GM23338 (cell line): Measurements from ENCODE around the gene VSTM5. TPM values are rescaled to one million over a fixed set of nuclear protein-coding genes. Genes with fewer than 3 reads are reported as not detected.

ENCODE experiments used
- ATAC-seq: fragments of 200-7000 bp; cut with Tn5 transposase; 3 replicates; pipeline ENCODE4 v1.9.1; 2020
- DNase-seq: peaks from one replicate; pipeline ENCODE4 v3.0.0-alpha.2; 2015; ENCODE audit warnings: low spot score
- H2AFZ ChIP-seq: fragments of 200-600 bp; sonication (generic); 2 replicates; pipeline ENCODE4 v1.8.0; 2016; ENCODE audit warnings: antibody characterized with exemption, mild to moderate bottlenecking, moderate library complexity
- H3F3A ChIP-seq: fragments of 200-600 bp; sonication (generic); replicated peaks from 2 replicates; pipeline ENCODE4 v1.8.0; 2017; ENCODE audit warnings: antibody characterized with exemption, mixed run types, low read depth
- H3K27ac ChIP-seq: fragments of 200-600 bp; sonication (generic); 2 replicates; pipeline ENCODE4 v1.6.1; 2016; ENCODE audit warnings: low read depth
- H3K27me3 ChIP-seq: fragments of 200-600 bp; sonication (generic); 2 replicates; pipeline ENCODE4 v1.8.0; 2016; ENCODE audit warnings: mild to moderate bottlenecking, mixed run types, moderate library complexity; ENCODE audit not compliant: insufficient read depth
- H3K36me3 ChIP-seq: fragments of 200-600 bp; sonication (generic); 2 replicates; pipeline ENCODE4 v1.8.0; 2016; ENCODE audit warnings: mild to moderate bottlenecking; ENCODE audit not compliant: insufficient read depth
- H3K4me1 ChIP-seq: fragments of 200-600 bp; sonication (generic); 2 replicates; pipeline ENCODE4 v1.8.0; 2016; ENCODE audit warnings: mild to moderate bottlenecking, moderate library complexity; ENCODE audit not compliant: insufficient read depth
- H3K4me2 ChIP-seq: fragments of 200-600 bp; sonication (generic); 2 replicates; pipeline ENCODE4 v1.7.1; 2017; ENCODE audit warnings: mixed run types
- H3K4me3 ChIP-seq: fragments of 200-600 bp; sonication (generic); 2 replicates; pipeline ENCODE4 v1.6.1; 2016; ENCODE audit warnings: mixed run types
- H3K79me2 ChIP-seq: fragments of 200-600 bp; sonication (generic); replicated peaks from 2 replicates; pipeline ENCODE4 v1.8.0; 2017; ENCODE audit warnings: mild to moderate bottlenecking; ENCODE audit not compliant: insufficient read depth
- H3K9me2 ChIP-seq: fragments of 200-600 bp; sonication (generic); 2 replicates; pipeline ENCODE4 v1.8.0; 2017; ENCODE audit not compliant: insufficient read depth
- H4K20me1 ChIP-seq: fragments of 200-600 bp; sonication (generic); replicated peaks from 2 replicates; pipeline ENCODE4 v1.8.0; 2017; ENCODE audit warnings: mild to moderate bottlenecking; ENCODE audit not compliant: insufficient read depth
- H3K27ac Mint-ChIP-seq: 2 replicates; pipeline ENCODE4 v1.8.0; 2020; ENCODE audit warnings: inconsistent platforms, mild to moderate bottlenecking, moderate library complexity, mixed read lengths
- H3K27me3 Mint-ChIP-seq: 3 replicates; pipeline ENCODE4 v1.8.0; 2022; ENCODE audit warnings: low read depth, mild to moderate bottlenecking, moderate library complexity, mixed read lengths, inconsistent platforms; ENCODE audit not compliant: insufficient read depth, poor library complexity
- H3K36me3 Mint-ChIP-seq: 3 replicates; pipeline ENCODE4 v1.8.0; 2021; ENCODE audit warnings: low read depth, mild to moderate bottlenecking, inconsistent platforms, moderate library complexity, mixed read lengths
- H3K4me1 Mint-ChIP-seq: 3 replicates; pipeline ENCODE4 v1.8.0; 2020; ENCODE audit warnings: mild to moderate bottlenecking, inconsistent platforms, mixed read lengths
- H3K4me3 Mint-ChIP-seq: 3 replicates; pipeline ENCODE4 v1.8.0; 2021; ENCODE audit warnings: moderate library complexity, mild to moderate bottlenecking, inconsistent platforms, mixed read lengths
- H3K9me3 Mint-ChIP-seq: 3 replicates; pipeline ENCODE4 v1.8.0; 2020; ENCODE audit warnings: moderate library complexity, mild to moderate bottlenecking, inconsistent platforms, mixed read lengths
- CREB1 ChIP-seq: fragments of 250-450 bp; sonication (Bioruptor Pico); IDR thresholded peaks from 2 replicates; pipeline ENCODE4 v1.5.0; 2020; ENCODE audit warnings: low read depth, mild to moderate bottlenecking, moderate library complexity
- EZH2 ChIP-seq: fragments of 200-600 bp; sonication (generic); IDR thresholded peaks from one replicate; pipeline ENCODE4 v1.8.0; 2017; ENCODE audit warnings: antibody characterized with exemption, mild to moderate bottlenecking, low read depth; ENCODE audit not compliant: unreplicated experiment
- ZNF114 ChIP-seq: fragments of 250-450 bp; sonication (Bioruptor Pico); IDR thresholded peaks from 2 replicates; pipeline ENCODE4 v1.5.0; 2020; ENCODE audit warnings: mild to moderate bottlenecking, moderate library complexity
- ZNF462 ChIP-seq: fragments of 250-450 bp; sonication (Bioruptor Pico); IDR thresholded peaks from 2 replicates; pipeline ENCODE4 v1.5.0; 2020; ENCODE audit warnings: mild to moderate bottlenecking, moderate library complexity
- polyA plus RNA-seq: library from polyadenylated mRNA; unstranded; fragments of >200 nt; fragmentation: Nextera tagmentation; extraction: Ambion mirVana; gene quantifications from 2 replicates; pipeline ENCODE4 v1.2.1, GENCODE V29; 2016
- total RNA-seq: library from RNA; depleted of rRNA; stranded (reverse); fragments of >200 nt; shearing (Covaris generic); gene quantifications from 2 replicates; pipeline ENCODE4 v1.2.3, GENCODE V29; 2014
- TF ChIP-seq, protein P1 (sequence below), 2 experiments: fragments of 200-600 bp in 1 of 2; sonication (generic) in 1 of 2; conservative IDR thresholded peaks; 2 replicates each; pipeline versions ENCODE4 v1.5.1 to v1.6.1; 2016 to 2017; ENCODE audit warnings: antibody characterized with exemption in 2 of 2, low read depth in 2 of 2, mild to moderate bottlenecking in 2 of 2, moderate library complexity in 1 of 2

Gene VSTM5
- total and polyA plus RNA-seq, 2 experiments from 2014 or later: 0.21 to 0.66 TPM

DNA sequence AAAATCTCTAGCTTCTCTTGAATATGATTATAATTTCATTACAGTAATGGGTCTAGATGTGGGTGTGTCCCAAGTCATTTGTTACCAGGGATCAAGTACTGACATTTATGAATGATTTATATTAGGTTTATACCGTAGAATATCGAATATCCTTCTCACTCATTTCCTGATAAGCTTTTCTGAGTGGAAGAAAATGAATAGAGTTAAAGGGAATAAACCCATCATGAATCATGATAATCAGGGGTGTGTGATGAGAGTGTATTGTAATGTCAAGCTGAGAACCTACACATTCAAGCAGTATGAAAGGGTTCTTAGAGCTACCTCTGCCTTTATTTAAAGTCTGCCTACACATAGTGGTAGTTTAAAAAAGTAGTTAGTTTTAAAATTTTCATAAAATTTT, 49.1 kb downstream of the VSTM5 start (continued):
- no peak for TF ChIP-seq ZNF462 (CRISPR knock-in tag)
- TF ChIP-seq EZH2: no peak

- ATAC-seq: no peak
- no peaks in the 10 kb centered on the region for H3K9me2 ChIP-seq
- H3K27me3 ChIP-seq: no peaks in the 10 kb centered on the region
- H3K4me3 ChIP-seq: no peak overlapping the region
- no peak for DNase-seq
- no peak overlapping the region for H3K4me2 ChIP-seq
- no peak overlapping the region for H2AFZ ChIP-seq
- peaks cover 73% of the 10 kb centered on the region for H3K36me3 ChIP-seq
- no peaks in the 10 kb centered on the region for H3K4me1 Mint-ChIP-seq
- no peaks in the 10 kb centered on the region; the same call in 1 of the 2 replicates for H3F3A ChIP-seq
- H3K9me3 Mint-ChIP-seq: no peaks in the 10 kb centered on the region
- H3K27ac ChIP-seq: no peak overlapping the region
- no peak overlapping the region for H3K27ac Mint-ChIP-seq
- peaks cover 10% of the 10 kb centered on the region; the same call in 1 of the 2 replicates for H4K20me1 ChIP-seq
- peaks cover 85% of the 10 kb centered on the region for H3K36me3 Mint-ChIP-seq
- peaks cover 5% of the 10 kb centered on the region for H3K79me2 ChIP-seq
- H3K4me1 ChIP-seq: no peaks in the 10 kb centered on the region
- H3K4me3 Mint-ChIP-seq: no peak overlapping the region
- peaks cover 1% of the 10 kb centered on the region for H3K27me3 Mint-ChIP-seq
- TF ChIP-seq, protein P1, sequence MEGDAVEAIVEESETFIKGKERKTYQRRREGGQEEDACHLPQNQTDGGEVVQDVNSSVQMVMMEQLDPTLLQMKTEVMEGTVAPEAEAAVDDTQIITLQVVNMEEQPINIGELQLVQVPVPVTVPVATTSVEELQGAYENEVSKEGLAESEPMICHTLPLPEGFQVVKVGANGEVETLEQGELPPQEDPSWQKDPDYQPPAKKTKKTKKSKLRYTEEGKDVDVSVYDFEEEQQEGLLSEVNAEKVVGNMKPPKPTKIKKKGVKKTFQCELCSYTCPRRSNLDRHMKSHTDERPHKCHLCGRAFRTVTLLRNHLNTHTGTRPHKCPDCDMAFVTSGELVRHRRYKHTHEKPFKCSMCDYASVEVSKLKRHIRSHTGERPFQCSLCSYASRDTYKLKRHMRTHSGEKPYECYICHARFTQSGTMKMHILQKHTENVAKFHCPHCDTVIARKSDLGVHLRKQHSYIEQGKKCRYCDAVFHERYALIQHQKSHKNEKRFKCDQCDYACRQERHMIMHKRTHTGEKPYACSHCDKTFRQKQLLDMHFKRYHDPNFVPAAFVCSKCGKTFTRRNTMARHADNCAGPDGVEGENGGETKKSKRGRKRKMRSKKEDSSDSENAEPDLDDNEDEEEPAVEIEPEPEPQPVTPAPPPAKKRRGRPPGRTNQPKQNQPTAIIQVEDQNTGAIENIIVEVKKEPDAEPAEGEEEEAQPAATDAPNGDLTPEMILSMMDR (conservative IDR thresholded peaks at IDR 0.05; ENCODE audit: low read depth in 2 of 2): no peak
- TF ChIP-seq ZNF462 (CRISPR knock-in tag) (no peak), ZNF114 (CRISPR knock-in tag) (no peak), CREB1 (CRISPR knock-in tag) (no peak)
Observed at GRCh38 chr11:93796441-93797231, 53.8 kb downstream of the VSTM5 start.
